Mesothelial cell of epicardium (in vitro differentiated cells): ENCODE data around the gene DPH3. TPM values are rescaled to one million over a fixed set of nuclear protein-coding genes. Genes with fewer than 3 reads are reported as not detected.

ENCODE experiments used
- DNase-seq, 2 experiments: peaks; one replicate each; pipeline ENCODE4 v3.0.0; 2021; ENCODE audit warnings: low spot score in 2 of 2; ENCODE audit not compliant: unreplicated experiment in 2 of 2
- H3K27ac Mint-ChIP-seq: 2 replicates; pipeline ENCODE4 v1.8.0; 2021; ENCODE audit warnings: mixed read lengths
- H3K27me3 Mint-ChIP-seq: 2 replicates; pipeline ENCODE4 v1.8.0; 2021; ENCODE audit warnings: low read depth, mixed read lengths
- H3K36me3 Mint-ChIP-seq: 2 replicates; pipeline ENCODE4 v1.8.0; 2021; ENCODE audit warnings: mixed read lengths
- H3K4me1 Mint-ChIP-seq: 2 replicates; pipeline ENCODE4 v1.8.0; 2021; ENCODE audit warnings: mixed read lengths
- H3K4me3 Mint-ChIP-seq: 2 replicates; pipeline ENCODE4 v1.8.0; 2021; ENCODE audit warnings: mild to moderate bottlenecking, moderate library complexity, mixed read lengths
- H3K9me3 Mint-ChIP-seq: 2 replicates; pipeline ENCODE4 v1.8.0; 2021; ENCODE audit warnings: mixed read lengths
- total RNA-seq: library from RNA; stranded (reverse); gene quantifications from 3 replicates; pipeline ENCODE4 v1.2.1, GENCODE V29; 2021
- TF ChIP-seq, protein P1 (sequence below): fragments of 200-600 bp; sonication (generic); IDR thresholded peaks from one replicate; pipeline ENCODE4 v1.5.0; 2021; ENCODE audit warnings: antibody characterized with exemption; ENCODE audit not compliant: unreplicated experiment

DPH3 gene
- total RNA-seq, 1 donor from 2014 or later, result 19.3 TPM

DNA sequence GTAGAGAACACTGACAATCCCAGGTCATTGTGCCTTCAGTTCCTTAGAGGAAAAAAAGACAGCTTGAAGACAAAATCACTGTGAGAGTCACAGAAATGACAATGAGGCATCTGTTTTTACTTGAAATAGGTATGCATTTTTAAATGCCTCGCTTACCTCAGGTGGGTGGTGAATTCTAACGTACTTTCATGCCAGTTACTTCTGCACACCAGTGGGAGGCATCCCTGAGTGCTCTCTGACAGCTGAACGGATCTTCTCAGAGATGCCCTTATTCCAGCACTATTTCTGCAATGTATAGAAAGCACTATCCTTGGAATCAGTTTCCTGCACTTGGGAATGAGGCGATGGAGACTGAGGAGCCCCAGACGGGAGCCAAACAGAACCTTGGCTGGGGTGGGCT, 16.2 kb downstream of the DPH3 start:
- H3K27ac Mint-ChIP-seq, result no peak overlapping the region
- H3K9me3 Mint-ChIP-seq, result no peaks in the 10 kb centered on the region
- no peaks in the 10 kb centered on the region for H3K27me3 Mint-ChIP-seq
- TF ChIP-seq, protein P1, sequence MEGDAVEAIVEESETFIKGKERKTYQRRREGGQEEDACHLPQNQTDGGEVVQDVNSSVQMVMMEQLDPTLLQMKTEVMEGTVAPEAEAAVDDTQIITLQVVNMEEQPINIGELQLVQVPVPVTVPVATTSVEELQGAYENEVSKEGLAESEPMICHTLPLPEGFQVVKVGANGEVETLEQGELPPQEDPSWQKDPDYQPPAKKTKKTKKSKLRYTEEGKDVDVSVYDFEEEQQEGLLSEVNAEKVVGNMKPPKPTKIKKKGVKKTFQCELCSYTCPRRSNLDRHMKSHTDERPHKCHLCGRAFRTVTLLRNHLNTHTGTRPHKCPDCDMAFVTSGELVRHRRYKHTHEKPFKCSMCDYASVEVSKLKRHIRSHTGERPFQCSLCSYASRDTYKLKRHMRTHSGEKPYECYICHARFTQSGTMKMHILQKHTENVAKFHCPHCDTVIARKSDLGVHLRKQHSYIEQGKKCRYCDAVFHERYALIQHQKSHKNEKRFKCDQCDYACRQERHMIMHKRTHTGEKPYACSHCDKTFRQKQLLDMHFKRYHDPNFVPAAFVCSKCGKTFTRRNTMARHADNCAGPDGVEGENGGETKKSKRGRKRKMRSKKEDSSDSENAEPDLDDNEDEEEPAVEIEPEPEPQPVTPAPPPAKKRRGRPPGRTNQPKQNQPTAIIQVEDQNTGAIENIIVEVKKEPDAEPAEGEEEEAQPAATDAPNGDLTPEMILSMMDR, result no peak
- H3K4me3 Mint-ChIP-seq, result no peak overlapping the region
- H3K36me3 Mint-ChIP-seq, result no peaks in the 10 kb centered on the region
- no peak for DNase-seq
- H3K4me1 Mint-ChIP-seq, result no peaks in the 10 kb centered on the region

- H3K27ac Mint-ChIP-seq, result no peak overlapping the region
- peak; percentile 56 to 82 for DNase-seq
- TF ChIP-seq, protein P1, result peak; percentile 91
- no peaks in the 10 kb centered on the region for H3K36me3 Mint-ChIP-seq
- no peaks in the 10 kb centered on the region for H3K27me3 Mint-ChIP-seq
- H3K9me3 Mint-ChIP-seq, result no peaks in the 10 kb centered on the region
- H3K4me1 Mint-ChIP-seq, result no peaks in the 10 kb centered on the region
- H3K4me3 Mint-ChIP-seq, result no peak overlapping the region
Observed at GRCh38 chr3:16247282-16248061, 17.3 kb downstream of the DPH3 start.

GRCh38 chr3:16245609-16246008, 19.1 kb downstream of the DPH3 start:
- no peaks in the 10 kb centered on the region for H3K4me1 Mint-ChIP-seq
- H3K27me3 Mint-ChIP-seq, result peaks cover 3% of the 10 kb centered on the region

DNA sequence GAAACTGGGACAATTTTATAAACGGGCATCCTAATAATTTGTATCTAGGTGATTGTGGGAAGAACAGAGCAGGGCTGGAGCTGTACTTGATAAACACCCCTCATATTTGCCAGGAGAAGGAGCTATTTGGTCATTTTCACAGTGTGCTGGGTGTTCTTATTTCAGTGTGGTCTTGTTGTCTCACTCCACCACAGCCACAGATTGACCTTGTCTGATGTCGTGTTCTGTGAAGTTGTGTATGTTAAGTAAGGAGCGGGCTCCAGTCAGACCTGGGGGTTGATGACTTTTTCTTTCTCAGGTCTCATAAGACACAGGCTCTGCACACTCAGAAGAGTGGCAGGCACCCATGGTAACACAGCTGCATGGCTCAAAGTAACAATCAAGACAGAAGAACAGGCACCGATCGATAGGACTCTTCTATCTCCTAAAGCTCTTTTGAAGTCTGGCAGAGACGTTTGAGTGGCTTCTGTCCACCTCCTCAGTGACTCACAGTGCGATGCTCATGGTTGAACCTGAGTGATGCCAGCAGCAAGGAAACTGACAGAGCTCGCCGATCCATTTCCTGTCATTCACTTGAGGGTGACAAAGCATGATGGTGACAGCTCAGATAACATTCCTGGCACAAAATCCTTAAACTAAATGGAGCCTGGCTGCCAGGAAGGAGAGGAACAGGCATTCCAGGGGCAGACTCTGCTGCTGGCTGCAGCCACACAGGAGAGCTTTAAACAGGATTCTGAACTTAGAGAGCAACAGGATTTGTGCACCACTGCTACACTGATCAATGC, 20.8 kb downstream of the DPH3 start:
- Mint-ChIP-seq H3K36me3 (no peaks in the 10 kb centered on the region), H3K27ac (no peak overlapping the region), H3K4me1 (peaks cover 5% of the 10 kb centered on the region), H3K27me3 (peaks cover 3% of the 10 kb centered on the region), H3K9me3 (no peaks in the 10 kb centered on the region), H3K4me3 (no peak overlapping the region)
- TF ChIP-seq, protein P1, result no peak
- no peak for DNase-seq

More at GRCh38 chr3:16245609-16246008, 19.1 kb downstream of the DPH3 start:
- no peak for DNase-seq
- Mint-ChIP-seq H3K36me3 (no peaks in the 10 kb centered on the region), H3K9me3 (no peaks in the 10 kb centered on the region), H3K27ac (no peak overlapping the region), H3K4me3 (no peak overlapping the region)
- TF ChIP-seq, protein P1, result no peak

GRCh38 chr3:16242177-16242576, 22.6 kb downstream of the DPH3 start:
- no peak for DNase-seq
- H3K27me3 Mint-ChIP-seq, result peaks cover 3% of the 10 kb centered on the region
- TF ChIP-seq, protein P1, result no peak
- no peaks in the 10 kb centered on the region for H3K9me3 Mint-ChIP-seq
- no peak overlapping the region for H3K27ac Mint-ChIP-seq
- H3K4me1 Mint-ChIP-seq, result peaks cover 6% of the 10 kb centered on the region
- no peaks in the 10 kb centered on the region for H3K36me3 Mint-ChIP-seq
- H3K4me3 Mint-ChIP-seq, result no peak overlapping the region
